ENCODE results near the gene CEP250.
"Not testable (repeated sequence)": the region's sequence is repeated elsewhere in the genome, so short reads cannot be mapped to it uniquely, and the experiment has no call there.

CEP250 gene

DNA sequence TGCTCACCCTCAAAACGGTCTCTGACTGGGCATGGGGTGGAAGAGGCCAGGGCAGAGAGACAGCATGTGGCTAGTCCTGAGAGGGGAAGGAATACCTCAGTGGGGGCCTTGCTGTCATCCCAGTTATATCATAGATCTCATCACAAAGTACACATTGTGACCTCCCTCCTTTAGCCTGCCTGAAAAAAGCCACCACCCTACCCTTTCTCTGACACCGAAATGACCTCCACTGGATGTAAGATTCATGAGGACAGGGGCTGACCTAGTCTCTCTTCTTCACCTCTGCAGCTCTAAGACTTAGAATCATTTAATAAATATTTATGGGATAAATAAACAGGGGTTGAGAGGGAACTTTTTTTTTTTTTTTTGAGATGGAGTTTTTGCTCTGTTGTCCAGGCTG is 74.2 kb downstream of the CEP250 start, which contains the start of gene C20orf173:
C20orf173 (minus strand) TSS at position 101 of the 400 bp plus-strand sequence. CDS start 279 bp downstream, outside the sequence.
- no peak for DNase-seq (ENCODE audit: low spot score)
- TF ChIP-seq, protein P1, sequence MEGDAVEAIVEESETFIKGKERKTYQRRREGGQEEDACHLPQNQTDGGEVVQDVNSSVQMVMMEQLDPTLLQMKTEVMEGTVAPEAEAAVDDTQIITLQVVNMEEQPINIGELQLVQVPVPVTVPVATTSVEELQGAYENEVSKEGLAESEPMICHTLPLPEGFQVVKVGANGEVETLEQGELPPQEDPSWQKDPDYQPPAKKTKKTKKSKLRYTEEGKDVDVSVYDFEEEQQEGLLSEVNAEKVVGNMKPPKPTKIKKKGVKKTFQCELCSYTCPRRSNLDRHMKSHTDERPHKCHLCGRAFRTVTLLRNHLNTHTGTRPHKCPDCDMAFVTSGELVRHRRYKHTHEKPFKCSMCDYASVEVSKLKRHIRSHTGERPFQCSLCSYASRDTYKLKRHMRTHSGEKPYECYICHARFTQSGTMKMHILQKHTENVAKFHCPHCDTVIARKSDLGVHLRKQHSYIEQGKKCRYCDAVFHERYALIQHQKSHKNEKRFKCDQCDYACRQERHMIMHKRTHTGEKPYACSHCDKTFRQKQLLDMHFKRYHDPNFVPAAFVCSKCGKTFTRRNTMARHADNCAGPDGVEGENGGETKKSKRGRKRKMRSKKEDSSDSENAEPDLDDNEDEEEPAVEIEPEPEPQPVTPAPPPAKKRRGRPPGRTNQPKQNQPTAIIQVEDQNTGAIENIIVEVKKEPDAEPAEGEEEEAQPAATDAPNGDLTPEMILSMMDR (IDR thresholded peaks at IDR 0.05; ENCODE audit: extremely low read depth, missing control alignments): no peak

DNA sequence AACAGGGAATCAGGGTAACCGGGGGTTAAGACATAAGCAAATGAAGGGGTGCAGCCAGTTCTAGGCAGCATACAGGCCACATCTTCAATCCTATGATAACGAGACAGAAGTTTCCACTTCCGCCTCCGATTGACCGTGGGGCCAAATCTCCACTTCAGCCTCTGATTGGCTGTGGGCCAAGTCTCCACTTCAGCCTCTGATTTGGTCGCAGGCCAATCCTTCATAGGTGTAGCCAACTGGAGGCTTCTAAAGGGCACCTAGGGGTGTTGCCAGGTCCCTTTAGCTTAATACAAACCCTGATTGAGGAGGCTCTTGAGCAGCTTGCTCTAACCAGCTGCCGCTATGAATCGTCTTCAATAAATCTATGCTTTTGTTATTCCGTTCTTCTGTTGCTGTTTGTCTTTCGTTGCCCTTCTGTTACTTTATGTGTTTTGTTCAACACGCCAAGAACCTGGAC is 84.4 kb downstream of the CEP250 start:
- TF ChIP-seq, protein P1 (IDR thresholded peaks at IDR 0.05; ENCODE audit: extremely low read depth, missing control alignments): no peak
- DNase-seq (ENCODE audit: low spot score): peak; percentile 73

DNA sequence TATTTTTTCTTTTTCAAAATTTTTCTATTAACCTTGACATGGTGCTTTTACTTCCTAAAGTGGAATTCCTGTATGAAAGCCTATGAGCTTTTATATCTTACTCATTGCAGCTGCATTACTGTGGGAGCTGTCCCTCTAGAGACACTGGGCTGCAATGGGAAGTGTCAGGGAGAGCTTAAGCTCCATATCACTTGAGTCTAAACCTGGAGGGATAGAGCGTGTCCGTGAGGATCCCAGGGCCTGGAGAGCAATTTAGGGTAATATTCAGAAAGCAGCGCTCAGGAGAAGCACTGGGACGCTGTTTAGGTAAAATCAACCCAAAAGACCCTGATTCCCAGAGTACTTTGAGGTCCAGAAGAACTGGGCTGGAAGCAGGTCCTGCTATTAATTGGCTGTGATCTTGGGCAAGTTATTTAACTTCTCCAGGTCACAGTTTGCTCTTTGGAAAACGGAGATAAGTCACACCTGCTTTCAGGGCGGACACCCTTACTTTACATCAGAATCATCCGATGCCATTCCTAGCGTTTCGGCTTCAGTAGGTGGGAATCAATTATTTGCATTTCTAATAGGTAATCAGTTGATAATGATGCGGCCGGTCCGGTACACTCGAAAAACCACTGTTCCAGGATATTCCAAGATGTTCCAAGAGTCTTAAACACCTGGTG is 85.9 kb downstream of the CEP250 start:
- DNase-seq (ENCODE audit: low spot score): no peak
- TF ChIP-seq, protein P1 (IDR thresholded peaks at IDR 0.05; ENCODE audit: extremely low read depth, missing control alignments): no peak

DNA sequence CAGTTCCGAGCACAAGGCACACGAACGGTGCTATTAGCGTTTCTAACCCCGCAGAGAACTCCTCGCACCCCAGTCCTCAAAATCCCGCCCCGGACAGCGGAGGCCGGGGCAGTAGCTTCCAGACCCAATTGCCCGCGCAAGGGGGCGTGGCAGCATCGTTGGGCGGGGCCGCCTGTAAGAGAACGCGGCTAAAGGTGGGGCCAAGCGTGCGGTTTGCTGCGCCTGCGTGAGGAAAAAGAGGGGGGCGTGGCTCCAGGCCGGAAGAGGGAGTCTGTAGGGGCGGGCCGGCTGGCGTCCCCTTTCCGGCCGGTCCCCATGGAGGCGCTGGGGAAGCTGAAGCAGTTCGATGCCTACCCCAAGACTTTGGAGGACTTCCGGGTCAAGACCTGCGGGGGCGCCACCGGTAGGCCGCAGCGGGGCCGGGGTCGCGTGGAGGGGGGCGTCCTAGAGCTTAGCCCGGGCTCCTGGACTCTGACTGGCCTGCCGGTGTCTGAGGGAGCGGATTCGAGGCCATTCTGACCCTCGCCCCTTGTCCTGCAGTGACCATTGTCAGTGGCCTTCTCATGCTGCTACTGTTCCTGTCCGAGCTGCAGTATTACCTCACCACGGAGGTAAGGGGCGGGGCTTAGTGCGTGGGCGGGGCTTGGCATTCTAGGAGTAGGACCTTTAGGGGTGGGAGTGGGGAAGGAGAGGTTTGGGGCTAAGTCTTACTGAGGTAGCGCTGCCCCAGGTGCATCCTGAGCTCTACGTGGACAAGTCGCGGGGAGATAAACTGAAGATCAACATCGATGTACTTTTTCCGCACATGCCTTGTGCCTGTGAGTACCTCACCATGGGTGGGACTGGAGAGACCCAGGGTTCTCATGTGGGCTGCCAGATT is 86.6 kb downstream of the CEP250 start, which contains the start of gene ERGIC3:
ERGIC3 (plus strand) TSS at position 296 of the 880 bp plus-strand sequence; CDS start at position 316, 20 bp downstream.
- TF ChIP-seq, protein P1 (IDR thresholded peaks at IDR 0.05; ENCODE audit: extremely low read depth, missing control alignments): no peak
- peak; percentile 95 for DNase-seq (ENCODE audit: low spot score)

DNA sequence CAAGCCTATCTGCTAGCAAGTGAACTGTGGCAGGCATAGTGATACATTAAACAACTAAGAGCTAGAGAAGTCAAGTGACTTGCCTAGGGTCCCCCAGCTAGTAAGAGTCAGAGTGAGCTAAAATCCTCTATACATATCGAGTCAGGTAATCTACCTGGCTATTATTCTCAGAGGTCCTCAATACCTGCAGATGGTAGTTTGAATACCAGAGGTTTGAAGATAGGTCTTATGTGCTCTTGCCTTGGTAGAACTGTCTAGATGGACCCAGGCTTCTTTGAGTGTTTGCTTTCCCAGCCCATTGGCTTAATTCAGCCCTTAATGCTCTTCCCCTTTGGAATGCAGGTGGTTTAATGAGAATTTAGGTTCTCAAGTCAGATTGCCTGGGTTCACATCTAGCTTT is 87.6 kb downstream of the CEP250 start:
- no peak for DNase-seq (ENCODE audit: low spot score)

DNA sequence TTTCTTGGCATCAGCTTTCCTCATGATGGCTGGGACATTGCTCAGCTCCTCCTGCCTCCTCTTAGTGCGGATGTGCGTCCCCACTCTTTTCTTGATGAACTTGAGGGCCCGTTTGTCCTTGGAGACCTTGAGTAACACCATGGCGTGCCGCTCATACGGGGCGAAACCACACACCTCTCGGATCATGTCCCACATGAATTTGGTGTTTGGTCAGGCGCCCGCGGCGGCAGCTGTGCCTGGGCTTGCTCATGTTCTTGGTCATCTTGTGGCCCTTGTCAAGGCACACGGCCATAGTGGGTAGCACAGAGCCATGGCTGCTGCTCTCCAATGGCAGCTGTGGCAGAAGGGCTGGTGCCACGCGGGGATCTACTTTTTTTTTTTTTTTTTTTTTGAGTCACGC is 89.0 kb downstream of the CEP250 start:
- TF ChIP-seq, protein P1 (IDR thresholded peaks at IDR 0.05; ENCODE audit: extremely low read depth, missing control alignments): no peak
- no peak for DNase-seq (ENCODE audit: low spot score)

More for the DNA sequence above, 87.6 kb downstream of the CEP250 start:
- TF ChIP-seq, protein P1 (IDR thresholded peaks at IDR 0.05; ENCODE audit: extremely low read depth, missing control alignments): no peak

DNA sequence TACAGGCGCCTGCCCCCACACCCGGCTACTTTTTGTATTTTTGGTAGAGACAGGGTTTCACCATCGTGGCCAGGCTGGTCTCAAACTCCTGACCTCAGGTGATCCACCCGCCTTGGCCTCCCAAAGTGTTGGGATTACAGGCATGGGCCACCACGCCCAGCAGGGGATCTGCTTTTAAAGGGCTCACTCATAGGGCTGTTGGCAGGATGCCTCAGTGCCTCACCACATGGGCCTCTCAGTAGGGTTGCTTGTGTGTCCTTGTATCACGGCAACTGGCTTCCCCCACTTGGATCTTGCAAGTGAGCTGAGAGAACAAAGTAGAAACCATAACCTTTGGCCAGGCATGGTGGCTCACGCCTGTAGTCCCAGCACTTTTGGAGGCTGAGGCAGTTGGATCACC is 89.5 kb downstream of the CEP250 start:
- not testable (repeated sequence) for DNase-seq (ENCODE audit: low spot score)
